NCI-H2107 (cell line): ENCODE results near the gene FARSA.
A peak's percentile ranks its signal among the peaks of the same experiment; 100 is the strongest.
"Not testable (repeated sequence)": the region's sequence is repeated elsewhere in the genome, so short reads cannot be mapped to it uniquely, and the experiment has no call there.

Experiments
- DNase-seq: peaks from one replicate; lab custom pipeline; 2025; lab: John Stamatoyannopoulos, UW

Gene FARSA

DNA sequence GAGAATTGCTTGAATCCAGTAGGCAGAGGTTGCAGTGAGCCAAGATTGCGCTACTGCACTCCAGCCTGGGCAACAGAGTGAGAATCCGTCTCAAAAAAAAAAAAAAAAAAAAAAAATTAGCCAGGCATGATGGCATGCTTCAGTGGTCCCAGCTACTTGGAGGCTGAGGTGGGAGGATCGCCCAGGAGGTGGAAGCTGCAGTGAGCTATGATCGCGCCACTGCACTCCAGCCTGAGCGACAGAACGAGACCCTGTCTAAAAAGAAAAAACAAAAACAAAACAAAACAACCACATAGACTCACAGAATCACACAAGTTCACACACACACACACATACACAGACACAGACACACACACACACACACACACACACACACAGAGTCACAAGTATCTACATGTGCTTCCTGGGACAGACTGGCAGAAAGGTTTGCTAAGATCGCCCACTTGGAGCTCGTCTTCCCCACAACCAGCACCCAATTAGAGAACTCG lies 43.2 kb downstream of the FARSA start:
- not testable (repeated sequence) for DNase-seq

DNA sequence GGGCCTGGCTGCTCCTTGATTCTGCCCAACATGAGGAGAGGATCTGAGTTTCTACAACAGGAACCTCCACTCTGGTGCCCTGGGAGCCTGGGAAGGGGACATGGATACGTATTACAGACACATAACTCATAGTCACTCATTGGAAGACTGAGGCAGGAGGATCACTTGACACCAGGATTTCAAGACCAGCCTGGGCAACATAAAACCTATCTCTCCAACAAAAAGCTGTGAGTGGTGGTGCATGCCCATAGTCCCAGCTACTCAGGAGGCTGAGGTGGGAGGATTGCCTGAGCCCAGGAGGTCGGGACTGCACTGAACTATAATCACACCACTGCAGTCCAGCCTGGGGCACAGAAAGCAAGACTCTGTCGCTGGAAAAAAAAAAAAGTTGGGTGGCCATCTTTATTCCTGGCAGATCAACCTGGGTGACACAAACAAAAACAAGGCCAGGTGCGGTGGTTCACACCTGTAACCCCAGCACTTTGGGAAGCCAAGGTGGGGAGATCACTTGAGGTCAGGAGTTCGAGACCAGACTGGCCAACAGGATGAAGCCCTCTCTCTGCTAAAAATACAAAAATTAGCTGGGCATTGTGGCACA lies 45.4 kb downstream of the FARSA start:
- no peak for DNase-seq

DNA sequence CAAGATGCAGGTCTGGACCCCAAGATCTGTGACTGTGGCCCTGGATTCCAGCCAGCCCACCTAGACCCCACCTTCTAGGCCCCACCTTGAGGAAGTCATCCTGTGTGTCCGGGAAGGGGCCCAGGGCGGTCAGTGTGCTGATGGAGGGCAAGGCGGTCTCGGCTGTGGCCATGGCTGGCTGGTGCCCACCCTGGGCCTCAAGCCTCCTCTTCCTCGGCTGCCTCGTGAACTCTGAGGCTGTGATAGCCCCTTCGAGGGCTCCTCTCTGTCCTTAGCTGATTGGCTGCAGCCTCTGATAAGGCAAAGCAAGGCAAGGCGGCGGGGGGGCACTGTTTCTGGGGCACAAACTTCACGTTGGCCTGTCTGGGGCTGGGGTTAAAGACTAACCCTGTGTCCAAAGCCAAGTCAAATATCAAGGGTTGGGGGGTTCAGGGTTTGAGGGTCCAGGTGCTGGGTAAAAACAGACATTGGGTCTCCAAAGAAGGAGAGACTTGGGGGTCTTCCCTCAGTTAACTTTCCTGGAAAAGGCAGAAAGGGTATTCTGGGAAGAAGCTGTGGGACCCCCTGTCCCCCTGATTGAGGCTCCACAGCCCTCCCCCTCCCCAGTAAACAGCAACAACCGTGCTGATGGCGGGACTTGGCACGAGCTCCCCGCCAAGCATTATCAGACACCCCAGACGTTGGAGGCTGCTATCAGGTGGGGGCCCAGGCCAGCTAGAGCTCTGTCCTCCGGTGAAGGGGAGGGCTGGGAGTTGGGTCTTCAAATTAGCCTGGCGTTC lies 46.4 kb downstream of the FARSA start, which contains the start of gene KLF1:
Gene KLF1 (minus strand): TSS at position 233 of the 779 bp plus-strand sequence. CDS start 61 bp downstream, at position 172.
- no peak for DNase-seq

DNA sequence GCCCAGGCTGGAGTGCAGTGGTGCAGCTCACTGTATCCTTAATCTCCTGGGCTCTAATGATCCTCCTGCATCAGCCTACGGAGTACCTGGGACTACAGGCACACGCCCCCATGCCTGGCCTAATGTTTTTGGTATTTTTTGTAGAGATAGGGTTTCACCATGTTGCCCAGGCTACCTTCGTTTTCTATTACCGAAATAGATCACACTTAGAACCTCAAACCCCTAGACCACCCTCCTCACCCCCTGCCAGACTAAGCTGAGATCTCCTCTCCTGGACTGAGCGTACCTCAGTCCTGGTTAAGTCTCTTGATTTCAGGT lies 46.9 kb downstream of the FARSA start:
- no peak for DNase-seq

DNA sequence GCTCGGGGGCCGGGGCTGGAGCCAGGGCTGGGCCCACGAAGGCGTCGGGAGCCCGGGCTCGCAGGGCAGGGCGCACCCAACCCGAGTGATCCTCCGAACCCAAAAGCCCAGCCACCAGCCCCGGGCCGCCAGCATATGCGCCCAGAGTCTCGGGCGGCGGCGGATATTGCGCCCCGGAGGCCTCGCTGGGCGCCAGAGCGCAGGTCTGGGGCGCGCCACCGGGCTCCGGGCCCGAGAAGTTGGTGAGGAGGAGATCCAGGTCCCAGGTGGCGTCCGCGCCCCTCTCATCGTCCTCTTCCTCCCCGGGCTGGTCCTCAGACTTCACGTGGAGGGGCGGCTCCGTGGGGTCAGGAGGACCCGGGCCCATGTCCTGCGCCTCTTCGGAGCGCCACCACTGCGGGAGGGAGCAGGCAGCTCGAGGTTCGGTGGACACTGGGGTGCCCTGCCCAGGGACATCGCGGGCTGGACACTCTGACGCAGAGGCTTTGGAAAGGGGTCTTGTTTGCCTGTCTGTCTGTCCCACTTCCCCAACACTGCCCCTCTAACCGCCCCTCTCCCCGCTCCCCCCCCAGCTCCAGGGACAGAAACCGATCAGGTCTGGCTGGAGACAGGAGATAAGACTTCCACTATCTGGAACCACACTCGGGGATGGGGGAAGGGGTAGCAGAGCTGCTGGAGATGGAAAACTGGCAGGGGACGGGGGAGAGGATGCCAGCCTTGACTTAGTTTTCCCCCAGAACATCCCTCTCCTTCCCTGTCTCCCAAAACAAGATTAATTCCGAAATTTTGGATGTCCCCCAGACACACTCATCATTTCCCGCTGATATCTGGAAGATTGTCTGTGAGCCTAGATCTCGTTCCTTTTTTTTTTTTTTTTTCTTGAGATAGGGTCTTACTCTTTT lies 47.5 kb downstream of the FARSA start:
- DNase-seq = no peak

DNA sequence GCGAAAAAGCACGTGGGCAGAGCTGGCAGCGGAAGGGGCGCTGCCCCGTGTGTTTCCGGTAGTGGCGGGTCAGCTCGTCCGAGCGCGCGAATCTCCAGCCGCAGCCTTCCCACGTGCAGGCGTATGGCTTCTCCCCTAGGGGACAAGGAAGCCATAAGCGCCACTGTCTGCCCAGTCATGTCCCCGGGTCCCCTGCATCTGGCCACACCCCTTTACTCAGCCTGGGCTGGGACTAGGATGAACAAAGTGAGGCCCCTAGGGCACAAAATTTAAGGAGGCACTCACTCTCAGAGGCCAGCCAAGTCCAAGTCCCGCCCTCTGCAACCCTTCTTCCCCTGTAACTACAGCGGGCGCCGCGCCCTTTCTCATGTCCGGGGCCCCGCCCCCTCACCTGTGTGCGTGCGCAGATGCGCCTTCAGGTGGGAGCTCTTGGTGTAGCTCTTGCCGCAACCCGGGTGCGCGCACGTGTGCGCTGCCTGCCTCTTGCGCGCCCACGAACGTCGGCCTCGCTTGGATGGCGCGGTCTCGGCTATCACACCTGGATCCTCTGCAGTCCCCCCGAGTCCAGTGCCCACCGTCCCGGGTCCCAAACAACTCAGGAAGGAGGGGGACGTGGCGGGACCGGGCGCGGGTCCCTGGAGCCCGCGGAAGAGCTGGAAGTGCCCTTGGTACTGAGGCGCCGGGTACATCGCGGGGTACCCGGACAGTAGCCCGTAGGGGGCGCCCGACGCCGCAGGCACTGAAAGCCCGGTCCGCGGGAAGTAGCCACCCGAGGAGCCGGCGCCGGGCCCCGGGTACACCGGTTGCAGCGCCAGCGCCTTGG lies 48.4 kb downstream of the FARSA start:
- peak; percentile 81 for DNase-seq

DNA sequence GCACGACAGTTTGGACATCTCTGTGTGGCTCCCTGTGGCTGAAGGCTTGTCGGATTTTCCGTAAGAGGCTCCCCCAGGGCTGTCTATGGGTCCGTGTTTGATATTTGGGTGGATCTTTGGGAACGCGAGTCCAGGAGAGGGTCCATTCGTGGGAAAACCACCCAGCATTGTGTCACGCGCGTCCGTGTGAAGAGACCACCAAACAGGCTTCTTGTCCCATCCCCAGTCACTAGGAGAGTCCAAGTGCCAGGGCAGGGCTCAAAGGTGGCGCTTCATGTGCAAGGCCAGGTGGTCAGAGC lies 48.9 kb downstream of the FARSA start:
- no peak for DNase-seq

DNA sequence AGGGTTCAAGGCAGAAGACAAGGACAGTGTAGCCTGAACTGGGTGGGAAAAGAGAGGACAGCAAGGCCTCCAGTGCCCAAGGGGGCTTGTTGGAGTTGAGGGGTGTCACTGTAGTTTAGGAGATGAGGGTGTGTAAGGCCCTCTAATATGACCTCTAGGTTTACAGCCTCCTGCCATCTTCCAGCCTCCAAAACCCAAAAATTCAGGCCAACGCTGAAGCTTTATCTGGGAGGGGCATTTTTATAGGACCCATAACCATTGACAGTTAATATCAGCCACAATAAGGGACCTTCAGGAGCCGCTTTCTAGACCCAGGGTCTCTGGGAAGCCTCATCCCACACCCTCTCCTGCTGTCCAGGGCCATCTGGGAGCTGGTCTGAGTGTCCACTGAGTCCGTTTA lies 49.3 kb downstream of the FARSA start:
- no peak for DNase-seq

DNA sequence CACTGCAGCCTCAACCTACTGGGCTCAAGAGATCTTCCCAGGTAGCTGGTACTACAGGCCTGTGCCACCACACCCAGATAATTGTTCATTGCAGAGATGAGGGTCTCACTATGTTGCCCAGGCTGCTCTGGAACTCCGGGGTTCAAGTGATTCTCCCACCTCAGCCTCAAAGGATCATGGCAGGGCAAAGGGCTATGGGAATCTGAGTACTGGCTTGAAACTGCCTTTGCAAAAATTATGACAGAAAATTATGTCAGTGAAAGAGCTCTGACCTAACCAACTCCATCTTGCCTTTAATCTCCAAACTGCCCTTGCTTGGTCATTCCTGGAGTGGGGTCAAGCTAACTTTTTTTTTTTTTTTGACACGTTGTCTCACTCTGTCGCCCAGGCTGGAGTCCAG lies 50.9 kb downstream of the FARSA start:
- no peak for DNase-seq

DNA sequence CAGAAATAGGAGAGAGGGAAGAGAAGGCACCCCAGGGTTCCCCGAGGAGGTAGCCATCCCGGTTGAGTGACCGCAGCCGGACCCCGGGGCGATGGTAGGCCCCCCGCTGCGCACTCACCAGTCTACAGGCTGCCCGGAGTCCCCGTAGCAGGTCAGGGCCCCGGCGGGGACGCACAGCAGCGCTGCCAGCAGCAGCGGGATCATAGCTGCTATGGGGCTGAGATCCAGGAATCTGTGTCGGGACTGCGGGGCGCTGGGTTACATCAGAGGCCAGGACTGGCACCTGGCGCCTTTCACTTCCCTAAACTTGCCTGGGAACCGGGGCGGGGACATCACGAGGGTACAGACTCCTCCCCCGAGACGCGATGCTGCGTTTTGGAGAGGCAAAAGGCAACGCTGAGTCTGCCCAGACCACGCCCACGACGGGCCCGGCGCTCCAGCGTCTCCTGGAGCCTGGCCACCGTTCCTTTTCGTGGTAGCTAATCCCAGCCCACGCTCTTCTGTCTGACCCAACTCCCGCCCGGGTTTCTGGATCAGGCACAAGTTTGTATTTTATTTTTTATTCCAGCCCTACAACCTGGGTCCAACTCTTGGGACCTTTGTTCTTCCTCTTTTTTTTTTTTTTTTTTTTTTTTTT lies 52.2 kb downstream of the FARSA start, which contains the start of gene DNASE2:
Gene DNASE2 (minus strand): TSS at position 278 of the 637 bp plus-strand sequence. CDS start 74 bp downstream, at position 204.
- DNase-seq = peak; percentile 95

DNA sequence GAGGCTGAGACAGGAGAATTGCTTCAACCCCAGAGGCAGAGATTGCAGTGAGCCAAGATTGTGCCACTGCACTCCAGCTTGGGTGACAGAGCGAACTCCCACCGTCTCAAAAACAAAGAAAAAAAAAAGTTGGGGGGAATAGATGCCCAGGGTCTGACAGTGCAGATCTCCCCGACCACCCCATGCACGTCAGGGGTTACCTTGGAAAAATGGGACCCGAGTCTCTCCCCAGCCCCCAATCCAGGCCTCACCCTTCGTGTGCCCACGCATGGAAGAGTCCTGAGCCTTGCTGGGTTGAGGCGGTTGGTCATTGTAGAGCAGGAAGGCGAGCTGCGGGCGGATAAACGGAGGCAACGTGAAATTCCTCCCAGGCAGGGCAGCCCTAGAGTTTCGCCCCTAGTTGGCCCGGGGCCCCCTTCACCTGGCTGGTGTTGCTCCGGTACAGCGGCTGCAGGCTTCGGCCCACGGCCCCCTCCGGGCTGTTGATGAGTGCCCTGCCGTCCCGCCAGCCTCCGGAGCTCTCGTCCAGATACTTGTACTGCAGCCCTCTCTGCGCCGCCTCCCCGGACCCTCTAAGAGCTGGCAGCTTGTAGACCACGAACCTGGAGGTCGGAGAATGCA lies 52.9 kb downstream of the FARSA start:
- DNase-seq = no peak

DNA sequence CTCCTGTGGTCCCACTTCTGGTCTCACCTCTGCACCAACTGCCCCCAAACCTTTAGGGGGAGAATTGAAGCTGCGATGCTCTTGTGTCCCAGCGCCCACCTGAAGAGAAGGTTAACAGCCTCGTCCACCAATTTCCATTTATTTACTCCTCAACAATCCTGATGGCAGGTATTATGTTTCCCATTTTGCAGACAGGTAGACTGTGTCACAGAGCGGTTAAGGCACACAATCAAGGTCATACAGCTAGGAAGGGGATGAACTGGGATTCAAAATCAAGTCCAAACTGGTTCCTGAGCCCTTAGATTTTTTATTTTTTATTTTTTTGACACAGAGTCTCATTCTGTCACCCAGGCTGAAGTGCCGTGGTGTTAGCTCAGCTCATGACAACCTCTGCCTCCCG lies 58.4 kb downstream of the FARSA start:
- no peak for DNase-seq

DNA sequence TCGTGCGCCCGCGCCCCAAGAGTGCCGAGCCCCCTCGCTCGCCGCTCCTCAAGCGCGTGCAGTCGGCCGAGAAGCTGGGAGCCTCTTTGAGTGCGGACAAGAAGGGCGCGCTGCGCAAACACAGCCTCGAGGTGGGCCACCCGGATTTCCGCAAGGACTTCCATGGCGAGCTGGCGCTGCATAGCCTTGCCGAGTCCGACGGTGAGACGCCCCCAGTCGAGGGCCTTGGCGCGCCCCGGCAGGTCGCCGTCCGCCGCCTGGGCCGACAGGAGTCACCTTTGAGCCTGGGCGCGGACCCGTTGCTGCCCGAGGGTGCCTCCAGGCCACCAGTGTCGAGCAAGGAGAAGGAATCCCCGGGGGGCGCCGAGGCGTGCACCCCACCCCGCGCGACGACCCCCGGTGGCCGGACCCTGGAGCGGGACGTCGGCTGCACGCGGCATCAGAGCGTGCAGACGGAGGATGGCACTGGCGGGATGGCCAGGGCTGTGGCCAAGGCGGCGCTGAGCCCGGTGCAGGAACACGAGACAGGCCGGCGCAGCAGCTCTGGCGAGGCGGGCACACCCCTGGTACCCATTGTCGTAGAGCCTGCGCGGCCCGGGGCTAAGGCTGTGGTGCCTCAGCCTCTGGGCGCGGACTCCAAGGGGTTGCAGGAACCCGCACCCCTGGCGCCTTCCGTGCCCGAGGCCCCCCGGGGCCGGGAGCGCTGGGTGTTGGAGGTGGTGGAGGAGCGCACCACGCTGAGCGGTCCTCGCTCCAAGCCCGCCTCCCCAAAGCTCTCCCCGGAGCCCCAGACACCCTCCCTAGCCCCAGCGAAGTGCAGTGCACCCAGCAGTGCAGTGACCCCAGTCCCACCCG lies 59.4 kb downstream of the FARSA start:
- no peak for DNase-seq

DNA sequence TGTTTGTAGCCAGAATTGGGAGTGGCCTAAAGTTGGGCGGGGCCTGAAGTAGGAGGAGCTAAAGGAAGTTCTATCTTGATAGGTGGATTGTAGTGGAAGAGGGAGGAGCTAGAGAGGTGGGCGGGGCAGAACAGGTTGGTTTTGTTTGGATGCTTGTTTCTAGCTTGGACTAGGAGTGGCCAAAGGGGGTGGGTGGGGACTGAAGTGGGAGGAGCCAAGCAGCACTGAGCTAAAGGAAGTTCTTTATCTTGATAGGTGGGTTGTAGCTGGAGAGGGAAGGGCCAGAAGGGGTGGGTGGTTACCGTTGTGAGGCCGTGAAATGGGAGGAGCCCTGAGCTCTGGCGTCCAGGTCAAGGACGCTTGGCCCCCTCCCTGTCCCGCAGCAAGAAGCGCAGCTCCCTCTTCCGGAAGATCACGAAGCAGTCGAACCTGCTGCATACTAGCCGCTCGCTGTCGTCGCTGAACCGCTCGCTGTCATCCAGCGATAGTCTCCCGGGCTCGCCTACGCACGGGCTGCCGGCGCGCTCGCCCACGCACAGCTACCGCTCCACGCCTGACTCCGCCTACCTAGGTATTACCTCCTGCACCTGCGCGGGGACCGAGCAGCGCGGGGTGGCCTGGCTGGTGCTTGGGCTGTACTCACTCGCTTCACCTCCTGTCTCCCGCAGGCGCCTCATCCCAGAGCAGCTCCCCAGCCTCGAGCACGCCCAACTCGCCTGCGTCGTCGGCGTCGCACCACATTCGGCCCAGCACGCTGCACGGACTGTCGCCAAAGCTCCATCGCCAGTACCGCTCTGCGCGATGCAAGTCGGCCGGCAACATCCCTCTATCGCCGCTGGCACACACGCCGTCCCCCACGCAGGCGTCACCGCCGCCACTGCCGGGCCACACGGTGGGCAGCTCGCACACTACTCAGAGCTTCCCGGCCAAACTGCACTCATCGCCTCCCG lies 60.3 kb downstream of the FARSA start:
- no peak for DNase-seq
